DOHH2 (cell line): ENCODE measurements around the gene GMEB1.

Source experiments
- CTCF ChIP-seq: fragments of 200-600 bp; sonication (generic); IDR thresholded peaks from one replicate; pipeline ENCODE4 v1.5.1; 2014; ENCODE audit warnings: antibody characterized with exemption, mild to moderate bottlenecking, low read depth, low read length; ENCODE audit not compliant: poor library complexity, severe bottlenecking
- EZH2phosphoT487 ChIP-seq: fragments of 200-600 bp; sonication (generic); IDR thresholded peaks from 2 replicates; pipeline ENCODE4 v1.6.1; 2017; ENCODE audit warnings: borderline replicate concordance, mild to moderate bottlenecking, antibody characterized with exemption, low read length, moderate library complexity, mixed read lengths

- peak; percentile 43 for TF ChIP-seq CTCF
- TF ChIP-seq EZH2phosphoT487 = no peak
Observed at GRCh38 chr1:28756846-28757245, 88.3 kb downstream of the GMEB1 start.
